ENCODE measurements around the gene TREH.

The TREH gene

GRCh38 chr11:118629761-118630661 is 49.4 kb downstream of the TREH start:
- DNase-seq (ENCODE audit: low read depth in 1 of 2, low spot score in 1 of 2) = no peak

GRCh38 chr11:118628861-118629549 is 50.4 kb downstream of the TREH start:
- no peak for DNase-seq (ENCODE audit: low read depth in 1 of 2, low spot score in 1 of 2)

- DNase-seq (ENCODE audit: low read depth in 1 of 2, low spot score in 1 of 2) = no peak
Observed at GRCh38 chr11:118628432-118628831, 51.0 kb downstream of the TREH start.

GRCh38 chr11:118628031-118628430 is 51.4 kb downstream of the TREH start:
- no peak for DNase-seq (ENCODE audit: low read depth in 1 of 2, low spot score in 1 of 2)

GRCh38 chr11:118627566-118627965 is 51.9 kb downstream of the TREH start:
- no peak for DNase-seq (ENCODE audit: low read depth in 1 of 2, low spot score in 1 of 2)

GRCh38 chr11:118625976-118626375 is 53.5 kb downstream of the TREH start:
- DNase-seq (ENCODE audit: low read depth in 1 of 2, low spot score in 1 of 2) = no peak

GRCh38 chr11:118625036-118625690 is 54.3 kb downstream of the TREH start:
- no peak for DNase-seq (ENCODE audit: low read depth in 1 of 2, low spot score in 1 of 2)

- DNase-seq (ENCODE audit: low read depth in 1 of 2, low spot score in 1 of 2) = no peak
Observed at GRCh38 chr11:118623269-118623655, 56.2 kb downstream of the TREH start.

- DNase-seq (ENCODE audit: low read depth in 1 of 2, low spot score in 1 of 2) = no peak
Observed at GRCh38 chr11:118622376-118623268, 56.8 kb downstream of the TREH start.

- DNase-seq (ENCODE audit: low read depth in 1 of 2, low spot score in 1 of 2) = no peak
Observed at GRCh38 chr11:118621784-118622375, 57.6 kb downstream of the TREH start.

GRCh38 chr11:118621071-118621783 is 58.2 kb downstream of the TREH start:
- DNase-seq (ENCODE audit: low read depth in 1 of 2, low spot score in 1 of 2) = no peak

GRCh38 chr11:118620529-118621070 is 58.9 kb downstream of the TREH start:
- no peak for DNase-seq (ENCODE audit: low read depth in 1 of 2, low spot score in 1 of 2)

GRCh38 chr11:118619444-118620197 is 59.8 kb downstream of the TREH start:
- DNase-seq (ENCODE audit: low read depth in 1 of 2, low spot score in 1 of 2) = no peak

- DNase-seq (ENCODE audit: low read depth in 1 of 2, low spot score in 1 of 2) = no peak
Observed at GRCh38 chr11:118618991-118619375, 60.5 kb downstream of the TREH start.

GRCh38 chr11:118618115-118618990 is 61.1 kb downstream of the TREH start:
- no peak for DNase-seq (ENCODE audit: low read depth in 1 of 2, low spot score in 1 of 2)

- no peak for DNase-seq (ENCODE audit: low read depth in 1 of 2, low spot score in 1 of 2)
Observed at GRCh38 chr11:118615976-118616371, 63.5 kb downstream of the TREH start.

- DNase-seq (ENCODE audit: low read depth in 1 of 2, low spot score in 1 of 2) = no peak
Observed at GRCh38 chr11:118615282-118615975, 64.0 kb downstream of the TREH start.

Measured in stimulated activated CD4-positive, alpha-beta T cell treated with anti-CD3 and anti-CD28 coated beads, Interleukin-15, amount 100 ng/mL, for 1 hour (primary cell).